ENCODE data around the gene SAT2.

GRCh38 chr17:7614425-7615264 is 13.0 kb downstream of the SAT2 start, which contains the start of gene FXR2:
- peak; percentile 52 to 76 (median 72) for TF ChIP-seq CTCF (IDR thresholded peaks at IDR 0.05)
- peak; percentile 89 to 95 for TF ChIP-seq POLR2A (IDR thresholded peaks at IDR 0.05)

All from uterus (tissue), 2 donors.